Loucy (cell line): ENCODE results near the gene C1QTNF5.

Experiments used
- H2AFZ ChIP-seq: fragments of 200-600 bp; sonication (generic); 2 replicates; pipeline ENCODE4 v1.6.0; 2016; ENCODE audit warnings: antibody characterized with exemption, mild to moderate bottlenecking, low read length, moderate library complexity
- H3F3A ChIP-seq: fragments of 200-600 bp; 2 replicates; pipeline ENCODE4 v1.6.0; 2016; ENCODE audit warnings: antibody characterized with exemption, low read depth, mild to moderate bottlenecking
- H3K27me3 ChIP-seq: fragments of 200-600 bp; sonication (generic); 2 replicates; pipeline ENCODE4 v1.6.1; 2014; ENCODE audit warnings: low read length, mild to moderate bottlenecking; ENCODE audit not compliant: insufficient read depth, poor library complexity, severe bottlenecking
- H3K36me3 ChIP-seq: fragments of 200-600 bp; sonication (generic); 2 replicates; pipeline ENCODE4 v1.6.1; 2016; ENCODE audit warnings: low read length; ENCODE audit not compliant: insufficient read depth
- H3K4me1 ChIP-seq: fragments of 200-600 bp; sonication (generic); 2 replicates; pipeline ENCODE4 v1.5.1; 2014; ENCODE audit warnings: low read length, mild to moderate bottlenecking; ENCODE audit not compliant: insufficient read depth, poor library complexity, severe bottlenecking
- H3K4me2 ChIP-seq: fragments of 200-600 bp; sonication (generic); 2 replicates; pipeline ENCODE4 v1.6.0; 2014; ENCODE audit warnings: antibody characterized with exemption, low read length, low read depth, mild to moderate bottlenecking; ENCODE audit not compliant: poor library complexity, severe bottlenecking
- H3K4me3 ChIP-seq: fragments of 200-600 bp; sonication (generic); 2 replicates; pipeline ENCODE4 v1.5.1; 2014; ENCODE audit warnings: low read length, mild to moderate bottlenecking, mixed read lengths; ENCODE audit not compliant: poor library complexity, severe bottlenecking
- H3K79me2 ChIP-seq: fragments of 200-600 bp; sonication (generic); 2 replicates; pipeline ENCODE4 v1.6.1; 2014; ENCODE audit warnings: low read length; ENCODE audit not compliant: insufficient read depth
- H3K9ac ChIP-seq: fragments of 200-600 bp; sonication (generic); 2 replicates; pipeline ENCODE4 v1.6.0; 2014; ENCODE audit warnings: mild to moderate bottlenecking, low read depth, low read length, moderate library complexity; ENCODE audit not compliant: poor library complexity, severe bottlenecking
- H3K9me2 ChIP-seq: fragments of 200-600 bp; sonication (generic); replicated peaks from 2 replicates; pipeline ENCODE4 v1.6.1; 2016; ENCODE audit warnings: low read depth, low read length, mixed read lengths
- H3K9me3 ChIP-seq: fragments of 200-600 bp; sonication (generic); 2 replicates; pipeline ENCODE4 v1.6.1; 2014; ENCODE audit warnings: mild to moderate bottlenecking, antibody characterized with exemption, low read length, low read depth; ENCODE audit not compliant: insufficient read depth
- H4K20me1 ChIP-seq: fragments of 200-600 bp; sonication (generic); 2 replicates; pipeline ENCODE4 v1.6.0; 2014; ENCODE audit warnings: antibody characterized with exemption, low read length, mild to moderate bottlenecking; ENCODE audit not compliant: insufficient read depth, poor library complexity, severe bottlenecking
- EZH2phosphoT487 ChIP-seq: fragments of 200-600 bp; IDR thresholded peaks from 2 replicates; pipeline ENCODE4 v1.6.1; 2018; ENCODE audit warnings: antibody characterized with exemption, mild to moderate bottlenecking, moderate library complexity, borderline replicate concordance
- TF ChIP-seq, protein P1 (sequence below): fragments of 200-600 bp; sonication (generic); conservative IDR thresholded peaks from 2 replicates; pipeline ENCODE4 v1.5.1; 2014; ENCODE audit warnings: mild to moderate bottlenecking, antibody characterized with exemption, low read length

The C1QTNF5 gene

GRCh38 chr11:119368121-119369034 is 27.7 kb upstream of the C1QTNF5 start:
- no peaks in the 10 kb centered on the region for H3K9me2 ChIP-seq
- no peak overlapping the region for H2AFZ ChIP-seq
- H3K4me2 ChIP-seq = no peak overlapping the region
- H3K9me3 ChIP-seq = no peaks in the 10 kb centered on the region
- H3K36me3 ChIP-seq = no peaks in the 10 kb centered on the region
- H3K79me2 ChIP-seq = no peaks in the 10 kb centered on the region
- H3K4me3 ChIP-seq = no peak overlapping the region
- no peaks in the 10 kb centered on the region for H4K20me1 ChIP-seq
- H3K4me1 ChIP-seq = peaks cover 7% of the 10 kb centered on the region
- no peaks in the 10 kb centered on the region for H3F3A ChIP-seq
- H3K9ac ChIP-seq = no peak overlapping the region
- TF ChIP-seq EZH2phosphoT487 = no peak
- TF ChIP-seq, protein P1, sequence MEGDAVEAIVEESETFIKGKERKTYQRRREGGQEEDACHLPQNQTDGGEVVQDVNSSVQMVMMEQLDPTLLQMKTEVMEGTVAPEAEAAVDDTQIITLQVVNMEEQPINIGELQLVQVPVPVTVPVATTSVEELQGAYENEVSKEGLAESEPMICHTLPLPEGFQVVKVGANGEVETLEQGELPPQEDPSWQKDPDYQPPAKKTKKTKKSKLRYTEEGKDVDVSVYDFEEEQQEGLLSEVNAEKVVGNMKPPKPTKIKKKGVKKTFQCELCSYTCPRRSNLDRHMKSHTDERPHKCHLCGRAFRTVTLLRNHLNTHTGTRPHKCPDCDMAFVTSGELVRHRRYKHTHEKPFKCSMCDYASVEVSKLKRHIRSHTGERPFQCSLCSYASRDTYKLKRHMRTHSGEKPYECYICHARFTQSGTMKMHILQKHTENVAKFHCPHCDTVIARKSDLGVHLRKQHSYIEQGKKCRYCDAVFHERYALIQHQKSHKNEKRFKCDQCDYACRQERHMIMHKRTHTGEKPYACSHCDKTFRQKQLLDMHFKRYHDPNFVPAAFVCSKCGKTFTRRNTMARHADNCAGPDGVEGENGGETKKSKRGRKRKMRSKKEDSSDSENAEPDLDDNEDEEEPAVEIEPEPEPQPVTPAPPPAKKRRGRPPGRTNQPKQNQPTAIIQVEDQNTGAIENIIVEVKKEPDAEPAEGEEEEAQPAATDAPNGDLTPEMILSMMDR = no peak
- no peaks in the 10 kb centered on the region for H3K27me3 ChIP-seq

GRCh38 chr11:119367661-119368120 is 27.0 kb upstream of the C1QTNF5 start:
- TF ChIP-seq, protein P1 = no peak
- TF ChIP-seq EZH2phosphoT487 = no peak
- Histone ChIP-seq H3K9me2 (no peaks in the 10 kb centered on the region), H4K20me1 (no peaks in the 10 kb centered on the region), H3K27me3 (no peaks in the 10 kb centered on the region), H3K4me3 (no peak overlapping the region), H3K79me2 (no peaks in the 10 kb centered on the region), H3K4me2 (no peak overlapping the region), H2AFZ (no peak overlapping the region), H3K36me3 (no peaks in the 10 kb centered on the region), H3F3A (no peaks in the 10 kb centered on the region), H3K9me3 (no peaks in the 10 kb centered on the region), H3K4me1 (peaks cover 5% of the 10 kb centered on the region), H3K9ac (no peak overlapping the region)

- H3K79me2 ChIP-seq = no peaks in the 10 kb centered on the region
- H3K9me2 ChIP-seq = no peaks in the 10 kb centered on the region
- no peaks in the 10 kb centered on the region for H3K27me3 ChIP-seq
- H3F3A ChIP-seq = no peaks in the 10 kb centered on the region
- peaks cover 5% of the 10 kb centered on the region for H3K4me1 ChIP-seq
- H3K4me2 ChIP-seq = no peak overlapping the region
- H3K9me3 ChIP-seq = no peaks in the 10 kb centered on the region
- no peak overlapping the region for H3K4me3 ChIP-seq
- no peak overlapping the region for H2AFZ ChIP-seq
- no peaks in the 10 kb centered on the region for H4K20me1 ChIP-seq
- no peaks in the 10 kb centered on the region for H3K36me3 ChIP-seq
- TF ChIP-seq, protein P1 = no peak
- TF ChIP-seq EZH2phosphoT487 = no peak
- H3K9ac ChIP-seq = no peak overlapping the region
These were observed 26.3 kb upstream of the C1QTNF5 start for GRCh38 chr11:119366690-119367620.
